Eye (tissue), 1 donor: ENCODE results near the gene SCYGR3.

Source experiments
- DNase-seq: peaks from one replicate; pipeline ENCODE4 v3.0.0-alpha.2; 2015

SCYGR3 gene

GRCh38 chr2:227614740-227615139, at the start of gene SCYGR3:
Gene SCYGR3, minus strand, starts transcription at chr2:227614840. Its CDS starts 0 bp downstream, at chr2:227614840.
- no peak for DNase-seq

- no peak for DNase-seq
Observed at GRCh38 chr2:227661827-227662226, 47.2 kb upstream of the SCYGR3 start.

- peak; percentile 56 for DNase-seq
Observed at GRCh38 chr2:227661025-227661649, 46.5 kb upstream of the SCYGR3 start.

GRCh38 chr2:227657199-227657845, 42.7 kb upstream of the SCYGR3 start:
- no peak for DNase-seq

- no peak for DNase-seq
Observed at GRCh38 chr2:227655454-227655853, 40.8 kb upstream of the SCYGR3 start.

GRCh38 chr2:227654426-227654825, 39.8 kb upstream of the SCYGR3 start:
- no peak for DNase-seq

- no peak for DNase-seq
Observed at GRCh38 chr2:227653419-227653818, 38.8 kb upstream of the SCYGR3 start.

- no peak for DNase-seq
Observed at GRCh38 chr2:227643990-227644551, 29.4 kb upstream of the SCYGR3 start.

GRCh38 chr2:227642656-227643055, 28.0 kb upstream of the SCYGR3 start:
- no peak for DNase-seq

GRCh38 chr2:227634201-227634600, 19.6 kb upstream of the SCYGR3 start:
- no peak for DNase-seq

GRCh38 chr2:227632827-227633226, 18.2 kb upstream of the SCYGR3 start:
- DNase-seq = no peak

- no peak for DNase-seq
Observed at GRCh38 chr2:227630322-227630721, 15.7 kb upstream of the SCYGR3 start.

- no peak for DNase-seq
Observed at GRCh38 chr2:227629435-227629834, 14.8 kb upstream of the SCYGR3 start.

GRCh38 chr2:227627769-227628168, 13.1 kb upstream of the SCYGR3 start:
- no peak for DNase-seq

- no peak for DNase-seq
Observed at GRCh38 chr2:227626580-227627151, 12.0 kb upstream of the SCYGR3 start.

GRCh38 chr2:227625420-227625819, 10.8 kb upstream of the SCYGR3 start:
- no peak for DNase-seq

GRCh38 chr2:227623226-227623625, 8.6 kb upstream of the SCYGR3 start:
- no peak for DNase-seq

GRCh38 chr2:227617316-227618230, 2.9 kb upstream of the SCYGR3 start, which contains the start of gene SCYGR4:
Gene SCYGR4, plus strand, starts transcription at chr2:227617498. Its CDS starts 0 bp downstream, at chr2:227617498.
- DNase-seq = no peak

- no peak for DNase-seq
Observed at GRCh38 chr2:227616631-227617030, 2.0 kb upstream of the SCYGR3 start.

- DNase-seq = no peak
Observed at GRCh38 chr2:227615906-227616305, 1.3 kb upstream of the SCYGR3 start.

GRCh38 chr2:227615181-227615580, 541 bp upstream of the SCYGR3 start:
- no peak for DNase-seq

- DNase-seq = no peak
Observed at GRCh38 chr2:227614246-227614645, 394 bp downstream of the SCYGR3 start.

GRCh38 chr2:227613272-227613660, 1.4 kb downstream of the SCYGR3 start:
- DNase-seq = no peak
